HK-2 (cell line): Measurements from ENCODE around the gene GRK3.
"Not testable (repeated sequence)": the region's sequence is repeated elsewhere in the genome, so short reads cannot be mapped to it uniquely, and the experiment has no call there.

ENCODE experiments used
- DNase-seq: peaks from one replicate; pipeline ENCODE4 v3.0.0-alpha.2; 2018; ENCODE audit not compliant: unreplicated experiment

The GRK3 gene

GRCh38 chr22:25698978-25699377 is 134.5 kb downstream of the GRK3 start:
- no peak for DNase-seq

- DNase-seq: no peak
Measured at GRCh38 chr22:25701056-25701780, 136.7 kb downstream of the GRK3 start.

- no peak for DNase-seq
Measured at GRCh38 chr22:25702040-25702439, 137.6 kb downstream of the GRK3 start.

DNA sequence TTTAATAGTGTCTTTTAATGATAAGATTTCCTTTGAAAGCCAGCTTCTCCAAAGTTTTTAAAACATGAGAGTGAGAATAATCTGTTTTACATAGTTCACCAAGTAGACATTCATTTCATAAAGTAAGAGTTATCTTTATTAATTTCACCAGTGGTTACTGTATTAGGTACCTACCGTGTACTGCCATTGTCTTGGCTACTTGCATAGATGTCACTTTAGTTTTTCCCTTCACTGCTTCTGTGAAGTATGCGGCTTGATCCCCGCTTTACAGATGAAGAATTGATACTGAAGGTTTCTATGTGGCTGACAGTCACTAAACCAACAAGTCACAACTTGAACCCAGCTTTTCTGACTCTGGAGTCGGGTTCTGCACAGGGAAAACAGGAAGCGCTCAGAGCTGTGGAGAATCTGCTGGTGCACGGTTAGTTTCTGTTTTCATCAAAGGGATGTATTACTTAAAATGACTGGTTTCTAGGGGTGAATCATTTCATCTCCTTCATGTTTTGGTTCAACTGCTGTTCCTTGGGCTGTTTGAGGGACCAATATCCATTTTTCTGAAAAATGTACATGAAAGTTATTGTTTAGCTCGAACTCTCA is 138.2 kb downstream of the GRK3 start:
- no peak for DNase-seq

DNA sequence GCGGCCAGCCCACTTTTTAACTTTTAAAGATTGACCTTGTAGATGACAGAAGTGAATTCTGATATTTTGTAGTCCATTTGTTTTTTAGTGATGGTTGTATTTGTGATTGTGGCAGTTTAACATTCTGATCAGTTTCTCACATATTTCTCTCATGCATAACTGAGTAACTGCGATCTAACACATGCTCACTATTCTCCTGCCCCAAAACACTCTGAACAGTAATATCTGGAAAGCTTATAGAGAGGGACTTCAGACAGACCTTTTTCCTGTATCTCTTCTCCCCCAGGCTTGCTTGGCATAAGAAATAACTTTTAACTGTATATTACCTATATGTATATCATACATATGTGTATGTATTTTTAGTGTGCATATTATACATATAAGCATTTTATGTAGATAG is 140.2 kb downstream of the GRK3 start:
- DNase-seq: no peak

DNA sequence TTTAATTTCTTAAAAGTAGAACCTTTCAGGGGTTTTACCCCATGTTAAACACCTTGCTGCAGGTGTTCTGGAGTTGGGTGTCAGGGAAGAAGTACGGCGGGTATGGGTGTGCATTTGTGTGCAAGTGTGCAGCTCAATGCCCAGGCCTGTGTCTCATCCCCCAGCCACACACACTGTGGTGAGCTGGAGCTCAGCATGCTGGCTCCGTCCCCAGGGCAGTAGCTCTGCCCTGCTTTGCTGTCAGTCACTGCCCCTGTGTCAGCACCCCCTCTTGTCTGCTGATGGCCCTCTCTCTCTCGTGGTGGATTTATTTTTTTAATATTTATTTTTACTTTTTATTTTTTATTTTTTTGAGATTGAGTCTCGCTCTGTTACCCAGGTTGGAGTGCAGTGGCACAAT is 141.7 kb downstream of the GRK3 start:
- no peak for DNase-seq

GRCh38 chr22:25708430-25708829 is 144.0 kb downstream of the GRK3 start:
- DNase-seq: not testable (repeated sequence)

- no peak for DNase-seq
Measured at GRCh38 chr22:25709758-25710157, 145.3 kb downstream of the GRK3 start.

GRCh38 chr22:25710501-25710900 is 146.0 kb downstream of the GRK3 start:
- no peak for DNase-seq

DNA sequence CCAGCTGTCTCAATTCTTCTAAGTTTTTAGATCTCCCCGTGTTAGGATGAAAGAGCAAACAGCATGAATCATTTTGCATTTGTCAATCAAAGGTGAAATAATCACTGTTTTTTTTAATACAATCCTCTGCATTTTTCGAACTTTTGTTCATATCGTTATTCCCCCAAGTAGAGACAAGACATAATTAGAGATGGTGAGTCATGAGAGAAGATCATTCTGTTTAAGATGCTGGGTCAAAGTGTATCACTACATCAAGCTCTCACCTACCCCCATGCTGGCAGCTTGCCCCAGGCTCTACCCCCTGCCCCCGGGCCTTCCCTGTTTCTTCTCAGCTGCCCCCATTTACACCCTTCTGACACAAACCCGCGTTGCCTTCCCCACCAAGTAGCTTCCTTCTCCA is 147.0 kb downstream of the GRK3 start:
- no peak for DNase-seq

DNA sequence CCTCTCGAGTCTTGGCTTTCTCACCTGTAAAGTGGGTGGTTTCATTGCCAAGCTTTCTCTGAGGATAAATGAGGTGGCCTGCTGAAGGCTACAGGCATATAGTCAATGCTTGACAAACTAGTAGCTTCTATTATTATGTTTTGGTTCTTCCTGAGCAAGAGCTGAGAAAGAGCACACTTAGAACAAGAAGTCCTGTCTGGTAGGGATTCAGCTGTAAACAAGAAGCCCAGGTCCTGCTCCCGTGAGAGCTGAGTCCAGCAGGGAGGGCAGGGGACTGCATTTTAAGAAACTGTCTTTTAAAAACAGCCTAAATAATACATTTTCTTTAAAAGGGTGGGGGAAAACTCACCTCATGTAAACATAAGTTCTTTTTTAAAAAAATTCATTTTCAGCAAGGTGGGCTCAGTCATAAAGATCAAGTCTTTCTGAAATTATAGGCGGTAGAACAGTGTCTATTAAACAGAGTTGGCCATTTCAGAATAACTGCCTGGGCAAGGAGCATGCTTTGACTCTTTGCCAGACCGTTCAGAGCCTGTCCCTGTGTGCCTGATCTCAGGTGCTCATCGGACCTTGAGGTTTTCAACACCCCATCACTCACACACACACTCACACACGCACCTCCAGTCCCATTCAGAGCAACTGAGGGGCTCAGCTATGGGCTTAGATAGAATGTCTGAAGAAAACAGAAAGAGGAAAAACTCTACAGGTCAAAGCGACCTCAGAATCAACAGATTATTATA is 148.4 kb downstream of the GRK3 start:
- DNase-seq: no peak

- DNase-seq: no peak
Measured at GRCh38 chr22:25714070-25714469, 149.6 kb downstream of the GRK3 start.

GRCh38 chr22:25714739-25715138 is 150.3 kb downstream of the GRK3 start:
- DNase-seq: no peak

GRCh38 chr22:25716637-25717036 is 152.2 kb downstream of the GRK3 start:
- no peak for DNase-seq

- DNase-seq: no peak
Measured at GRCh38 chr22:25718135-25718840, 153.8 kb downstream of the GRK3 start.

GRCh38 chr22:25722223-25722622 is 157.7 kb downstream of the GRK3 start:
- DNase-seq: no peak

- no peak for DNase-seq
Measured at GRCh38 chr22:25722626-25723025, 158.2 kb downstream of the GRK3 start.

- DNase-seq: no peak
Measured at GRCh38 chr22:25726241-25726640, 161.8 kb downstream of the GRK3 start.

DNA sequence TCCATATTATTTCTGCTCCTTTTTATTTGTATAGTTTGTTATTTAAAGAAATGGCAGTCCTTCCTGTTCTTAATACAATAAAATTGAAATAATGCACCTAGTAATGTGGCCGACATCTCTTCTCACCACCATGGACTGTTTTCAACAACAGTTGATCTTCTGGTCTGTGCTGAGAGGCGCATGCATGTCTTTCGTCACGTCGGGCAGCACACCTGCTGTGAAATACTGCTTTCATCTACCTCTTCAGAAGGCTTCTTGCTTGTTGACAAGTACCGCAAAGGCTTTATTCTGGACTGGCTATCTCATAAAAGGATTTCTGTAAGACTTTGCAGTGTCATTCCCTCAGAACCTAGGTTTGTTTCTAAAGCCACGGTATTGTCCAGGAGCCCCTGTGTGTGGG is 163.6 kb downstream of the GRK3 start:
- DNase-seq: no peak

- DNase-seq: no peak
Measured at GRCh38 chr22:25729016-25729995, 164.8 kb downstream of the GRK3 start.

GRCh38 chr22:25735650-25736049 is 171.2 kb downstream of the GRK3 start:
- DNase-seq: no peak
